Endothelial cell (in vitro differentiated cells): ENCODE results near the gene ABCF3. TPM values are rescaled to one million over a fixed set of nuclear protein-coding genes. Genes with fewer than 3 reads are reported as not detected.

Source experiments
- DNase-seq: peaks from one replicate; pipeline ENCODE4 v3.0.0; 2021; ENCODE audit warnings: low spot score
- H3K27ac Mint-ChIP-seq: one replicate; pipeline ENCODE4 v1.8.0; 2021; ENCODE audit warnings: mixed read lengths, inconsistent platforms; ENCODE audit not compliant: unreplicated experiment
- H3K27me3 Mint-ChIP-seq: one replicate; pipeline ENCODE4 v1.8.0; 2021; ENCODE audit warnings: mild to moderate bottlenecking, moderate library complexity, mixed read lengths, inconsistent platforms; ENCODE audit not compliant: unreplicated experiment
- H3K36me3 Mint-ChIP-seq: one replicate; pipeline ENCODE4 v1.8.0; 2021; ENCODE audit warnings: mild to moderate bottlenecking, low read depth, mixed read lengths, inconsistent platforms; ENCODE audit not compliant: unreplicated experiment
- H3K4me1 Mint-ChIP-seq: one replicate; pipeline ENCODE4 v1.8.0; 2021; ENCODE audit warnings: mild to moderate bottlenecking, mixed read lengths, inconsistent platforms; ENCODE audit not compliant: unreplicated experiment
- H3K4me3 Mint-ChIP-seq: one replicate; pipeline ENCODE4 v1.8.0; 2021; ENCODE audit warnings: mild to moderate bottlenecking, mixed read lengths, inconsistent platforms; ENCODE audit not compliant: unreplicated experiment
- H3K9me3 Mint-ChIP-seq: one replicate; pipeline ENCODE4 v1.8.0; 2021; ENCODE audit warnings: mixed read lengths, inconsistent platforms; ENCODE audit not compliant: unreplicated experiment
- CTCF ChIP-seq: fragments of 200-600 bp; sonication (generic); IDR thresholded peaks from one replicate; pipeline ENCODE4 v1.5.0; 2021; ENCODE audit warnings: antibody characterized with exemption; ENCODE audit not compliant: unreplicated experiment
- total RNA-seq: library from RNA; stranded (reverse); fragmentation: NEBNext Ultra II Directional; extraction: Animal tissue kit (Norgen Biotek cat#: 25700); gene quantifications from one replicate; pipeline ENCODE4 v1.2.1, GENCODE V29; 2021; ENCODE audit not compliant: unreplicated experiment

ABCF3 gene
- total RNA-seq, 1 donor from 2014 or later, result 68.1 TPM

- TF ChIP-seq CTCF, result no peak
- Mint-ChIP-seq H3K4me1 (no peaks in the 10 kb centered on the region), H3K9me3 (no peaks in the 10 kb centered on the region), H3K4me3 (no peak overlapping the region), H3K36me3 (no peaks in the 10 kb centered on the region), H3K27me3 (no peaks in the 10 kb centered on the region), H3K27ac (no peak overlapping the region)
- DNase-seq, result no peak
Observed at GRCh38 chr3:184209146-184209923, 23.3 kb downstream of the ABCF3 start.

DNA sequence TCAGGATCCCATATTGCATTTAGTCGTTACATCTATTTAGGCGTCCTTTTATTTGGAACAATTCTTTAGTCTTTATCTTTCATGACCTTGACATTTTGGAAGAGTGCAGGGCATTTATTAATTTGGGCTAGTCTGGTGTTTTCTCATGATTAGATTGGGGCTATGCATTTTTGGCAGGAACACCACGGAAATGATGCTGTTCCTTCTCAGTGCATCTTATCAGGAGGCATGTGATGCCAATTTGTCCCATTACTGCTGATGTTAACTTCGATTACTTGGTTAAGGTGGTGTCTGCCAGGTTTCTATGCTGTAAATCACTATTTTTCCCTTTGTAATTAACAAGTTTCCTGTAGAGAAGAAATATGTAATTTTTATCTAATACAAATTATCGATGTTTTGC is 25.3 kb downstream of the ABCF3 start:
- peaks cover 11% of the 10 kb centered on the region for H3K4me1 Mint-ChIP-seq
- no peak for DNase-seq
- no peak overlapping the region for H3K27ac Mint-ChIP-seq
- H3K4me3 Mint-ChIP-seq, result no peak overlapping the region
- peaks cover 1% of the 10 kb centered on the region for H3K27me3 Mint-ChIP-seq
- H3K9me3 Mint-ChIP-seq, result no peaks in the 10 kb centered on the region
- H3K36me3 Mint-ChIP-seq, result no peaks in the 10 kb centered on the region
- TF ChIP-seq CTCF, result no peak

DNA sequence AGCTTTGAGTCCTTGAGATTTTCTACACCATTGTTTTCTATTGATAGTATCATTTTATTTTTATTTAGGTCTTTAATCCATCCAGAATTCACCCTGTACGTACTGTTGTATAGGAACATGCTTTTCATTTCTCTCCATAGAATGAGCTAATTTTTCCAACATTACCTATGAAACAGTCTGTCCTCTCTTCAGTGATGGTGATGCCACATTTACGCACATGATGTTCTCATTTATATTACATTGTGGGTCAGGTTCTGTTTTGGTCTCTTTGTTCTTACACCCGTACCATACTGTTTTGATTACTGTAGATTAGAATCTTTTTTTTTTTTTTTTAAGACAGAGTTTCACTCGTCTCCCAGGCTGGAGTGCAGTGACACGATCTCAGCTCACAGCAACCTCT is 25.7 kb downstream of the ABCF3 start:
- Mint-ChIP-seq H3K27ac (no peak overlapping the region), H3K36me3 (no peaks in the 10 kb centered on the region), H3K9me3 (no peaks in the 10 kb centered on the region), H3K4me3 (no peak overlapping the region), H3K4me1 (peaks cover 11% of the 10 kb centered on the region), H3K27me3 (peaks cover 1% of the 10 kb centered on the region)
- DNase-seq, result no peak
- TF ChIP-seq CTCF, result no peak

DNA sequence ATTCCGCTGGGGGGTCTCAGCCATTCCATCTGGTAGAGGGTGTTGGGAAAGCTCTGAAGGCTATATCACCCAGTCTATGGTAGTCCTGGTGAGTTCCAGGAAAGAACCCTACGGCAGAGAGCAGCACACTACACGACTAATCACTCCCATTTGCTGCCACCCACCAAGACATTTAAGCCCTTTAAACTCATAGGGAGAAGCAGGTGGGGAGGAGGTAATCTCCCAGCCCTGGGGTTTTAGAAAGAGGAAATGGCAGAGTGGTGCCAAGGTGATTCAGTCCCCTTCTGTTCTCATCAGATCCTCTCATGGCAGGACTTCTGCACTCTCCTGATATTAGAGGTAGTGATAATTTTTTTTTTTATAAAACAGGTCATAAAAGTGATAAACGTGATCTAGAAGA is 32.8 kb downstream of the ABCF3 start:
- H3K4me3 Mint-ChIP-seq, result no peak overlapping the region
- H3K9me3 Mint-ChIP-seq, result no peaks in the 10 kb centered on the region
- H3K4me1 Mint-ChIP-seq, result peaks cover 11% of the 10 kb centered on the region
- DNase-seq, result no peak
- no peak for TF ChIP-seq CTCF
- H3K27me3 Mint-ChIP-seq, result peaks cover 4% of the 10 kb centered on the region
- no peaks in the 10 kb centered on the region for H3K36me3 Mint-ChIP-seq
- peak overlapping the region; percentile 30 for H3K27ac Mint-ChIP-seq

- Mint-ChIP-seq H3K4me1 (no peaks in the 10 kb centered on the region), H3K27me3 (peaks cover 2% of the 10 kb centered on the region), H3K27ac (no peak overlapping the region), H3K9me3 (no peaks in the 10 kb centered on the region), H3K36me3 (no peaks in the 10 kb centered on the region), H3K4me3 (no peak overlapping the region)
- no peak for TF ChIP-seq CTCF
- no peak for DNase-seq
Observed at GRCh38 chr3:184222521-184222920, 36.5 kb downstream of the ABCF3 start.
